IMR-90 (cell line): ENCODE measurements around the gene IFI27L2. TPM values are rescaled to one million over a fixed set of nuclear protein-coding genes. Genes with fewer than 3 reads are reported as not detected.

Experiments used
- ATAC-seq: fragments of 200-7000 bp; cut with Tn5 transposase; 2 replicates; pipeline ENCODE4 v1.9.1; 2020; ENCODE audit warnings: low read depth, mild to moderate bottlenecking, moderate library complexity
- BruUV-seq: library from RNA; stranded (reverse); fragments of 400-500 nt; replicated peaks from 2 replicates; lab custom pipeline; 2021; lab: Mats Ljungman, UMichigan
- CTCF ChIA-PET: fragments of 300-600 bp; formaldehyde crosslinking; extraction: SDS; loops from one replicate; lab custom pipeline; 2021; ENCODE audit warnings: antibody characterized with exemption; lab: Yijun Ruan, JAX
- POLR2A ChIA-PET: fragments of 300-600 bp; sonication (Branson Sonifier 250); formaldehyde crosslinking; loops from one replicate; lab custom pipeline; 2022; ENCODE audit warnings: antibody characterized with exemption; ENCODE audit not compliant: unreplicated experiment; lab: Charles Lee
- DNase-seq: peaks from one replicate; pipeline ENCODE4 v3.0.0; 2013
- H2AFZ ChIP-seq: replicated peaks from 2 replicates; pipeline ENCODE3; 2013; ENCODE audit warnings: low read length, mild to moderate bottlenecking; ENCODE audit not compliant: poor library complexity
- H2AK5ac ChIP-seq: 2 replicates; pipeline ENCODE4 v1.6.1; 2013; ENCODE audit warnings: low read depth, low read length, inconsistent platforms
- H2AK9ac ChIP-seq: replicated peaks from 2 replicates; pipeline ENCODE3; 2013; ENCODE audit warnings: mild to moderate bottlenecking, low read depth, low read length, moderate library complexity; ENCODE audit not compliant: poor library complexity
- H2BK120ac ChIP-seq: 2 replicates; pipeline ENCODE4 v1.6.1; 2013; ENCODE audit warnings: low read depth, low read length, inconsistent platforms
- H2BK15ac ChIP-seq: 3 replicates; pipeline ENCODE4 v1.6.1; 2013; ENCODE audit warnings: low read depth, low read length, inconsistent platforms
- H2BK20ac ChIP-seq: 2 replicates; pipeline ENCODE4 v1.6.1; 2013; ENCODE audit warnings: low read depth, mild to moderate bottlenecking, inconsistent platforms, low read length, moderate library complexity
- H2BK5ac ChIP-seq: 2 replicates; pipeline ENCODE4 v1.6.1; 2013; ENCODE audit warnings: mild to moderate bottlenecking, low read depth, low read length, inconsistent platforms; ENCODE audit not compliant: poor library complexity, severe bottlenecking
- H3K14ac ChIP-seq: replicated peaks from 2 replicates; pipeline ENCODE4 v1.6.1; 2013; ENCODE audit warnings: low read depth, low read length, inconsistent platforms
- H3K18ac ChIP-seq: 2 replicates; pipeline ENCODE4 v1.6.1; 2013; ENCODE audit warnings: low read depth, low read length, control low read depth
- H3K23ac ChIP-seq: 2 replicates; pipeline ENCODE4 v1.6.1; 2013; ENCODE audit warnings: low read depth, low read length, inconsistent platforms
- H3K27ac ChIP-seq: 2 replicates; pipeline ENCODE4 v1.5.1; 2013; ENCODE audit warnings: mild to moderate bottlenecking, control low read depth, low read length; ENCODE audit not compliant: insufficient read depth
- H3K27me3 ChIP-seq: 2 replicates; pipeline ENCODE4 v1.6.1; 2013; ENCODE audit warnings: low read length; ENCODE audit not compliant: control insufficient read depth, insufficient read depth
- H3K36me3 ChIP-seq: 2 replicates; pipeline ENCODE4 v1.6.1; 2013; ENCODE audit warnings: low read length, mixed read lengths; ENCODE audit not compliant: control insufficient read depth, insufficient read depth
- H3K4ac ChIP-seq: 2 replicates; pipeline ENCODE4 v1.6.1; 2013; ENCODE audit warnings: low read depth, low read length, inconsistent platforms
- H3K4me1 ChIP-seq: 2 replicates; pipeline ENCODE4 v1.6.1; 2013; ENCODE audit warnings: low read length, mixed read lengths; ENCODE audit not compliant: control insufficient read depth, insufficient read depth
- H3K4me2 ChIP-seq: 2 replicates; pipeline ENCODE4 v1.6.1; 2013; ENCODE audit warnings: low read depth, mild to moderate bottlenecking, control low read depth, low read length, moderate library complexity
- H3K4me3 ChIP-seq: 2 replicates; pipeline ENCODE4 v1.5.1; 2013; ENCODE audit warnings: low read depth, mild to moderate bottlenecking, control low read depth, low read length, moderate library complexity; ENCODE audit not compliant: insufficient read depth
- H3K56ac ChIP-seq: 2 replicates; pipeline ENCODE4 v1.6.1; 2013; ENCODE audit warnings: low read length, inconsistent platforms; ENCODE audit not compliant: insufficient read depth; ENCODE audit errors: extremely low read depth
- H3K79me1 ChIP-seq, 2 experiments: 2 replicates each; pipeline ENCODE4 v1.6.1; 2013; ENCODE audit warnings: low read length in 2 of 2, inconsistent platforms in 1 of 2, low read depth in 1 of 2
- H3K9ac ChIP-seq: 2 replicates; pipeline ENCODE4 v1.6.1; 2013; ENCODE audit warnings: low read depth, low read length, control low read depth
- H3K9me1 ChIP-seq: 2 replicates; pipeline ENCODE4 v1.6.1; 2013; ENCODE audit warnings: low read length, inconsistent platforms; ENCODE audit not compliant: insufficient read depth
- H3K9me3 ChIP-seq: 2 replicates; pipeline ENCODE4 v1.6.1; 2013; ENCODE audit warnings: low read length; ENCODE audit not compliant: control insufficient read depth, insufficient read depth
- H4K20me1 ChIP-seq: 2 replicates; pipeline ENCODE4 v1.6.1; 2013; ENCODE audit warnings: low read length, inconsistent platforms; ENCODE audit not compliant: insufficient read depth
- H4K5ac ChIP-seq: 2 replicates; pipeline ENCODE4 v1.6.1; 2013; ENCODE audit warnings: mild to moderate bottlenecking, low read depth, low read length, control low read depth
- H4K8ac ChIP-seq, 2 experiments: 2 replicates each; pipeline ENCODE4 v1.6.1; 2013; ENCODE audit warnings: low read depth in 2 of 2, low read length in 2 of 2, control low read depth in 1 of 2, inconsistent platforms in 1 of 2
- H4K91ac ChIP-seq: 2 replicates; pipeline ENCODE4 v1.6.1; 2013; ENCODE audit warnings: low read depth, low read length, inconsistent platforms; ENCODE audit not compliant: insufficient read depth
- BHLHE40 ChIP-seq: fragments of 150-350 bp; IDR thresholded peaks from 2 replicates; pipeline ENCODE4 v1.6.1; 2016; ENCODE audit warnings: mild to moderate bottlenecking, low read depth, low read length
- CEBPB ChIP-seq: IDR thresholded peaks from 2 replicates; pipeline ENCODE4 v1.6.1; 2012; ENCODE audit warnings: low read depth, low read length, improper control_type of control experiment
- CHD1 ChIP-seq: IDR thresholded peaks from 2 replicates; pipeline ENCODE4 v1.6.1; 2012; ENCODE audit warnings: low read depth, low read length, improper control_type of control experiment
- CTCF ChIP-seq: conservative IDR thresholded peaks from 2 replicates; pipeline ENCODE4 v1.5.1; 2012; ENCODE audit warnings: mild to moderate bottlenecking, low read depth, low read length, improper control_type of control experiment
- ELK1 ChIP-seq: fragments of 150-350 bp; IDR thresholded peaks from 2 replicates; pipeline ENCODE4 v1.6.1; 2016; ENCODE audit warnings: low read depth, mild to moderate bottlenecking, low read length, moderate library complexity, borderline replicate concordance
- MAFK ChIP-seq: IDR thresholded peaks from 2 replicates; pipeline ENCODE4 v1.6.1; 2012; ENCODE audit warnings: low read depth, low read length, improper control_type of control experiment
- MAZ ChIP-seq: IDR thresholded peaks from 2 replicates; pipeline ENCODE4 v1.6.1; 2012; ENCODE audit warnings: low read depth, mild to moderate bottlenecking, low read length, improper control_type of control experiment, moderate library complexity, borderline replicate concordance
- MXI1 ChIP-seq: IDR thresholded peaks from 2 replicates; pipeline ENCODE4 v1.6.1; 2012; ENCODE audit warnings: low read depth, mild to moderate bottlenecking, low read length, moderate library complexity, borderline replicate concordance
- NFE2L2 ChIP-seq: fragments of 150-350 bp; IDR thresholded peaks from 2 replicates; pipeline ENCODE4 v1.6.1; 2016; ENCODE audit warnings: low read depth, mild to moderate bottlenecking, low read length
- POLR2A ChIP-seq: IDR thresholded peaks from 2 replicates; pipeline ENCODE4 v1.6.1; 2012; ENCODE audit warnings: mild to moderate bottlenecking, low read depth, low read length
- RAD21 ChIP-seq: IDR thresholded peaks from 2 replicates; pipeline ENCODE4 v1.6.1; 2012; ENCODE audit warnings: low read length, improper control_type of control experiment
- RCOR1 ChIP-seq: IDR thresholded peaks from 2 replicates; pipeline ENCODE4 v1.6.1; 2012; ENCODE audit warnings: mild to moderate bottlenecking, low read length, improper control_type of control experiment; ENCODE audit not compliant: insufficient replicate concordance
- RFX5 ChIP-seq: IDR thresholded peaks from 2 replicates; pipeline ENCODE4 v1.8.0; 2012; ENCODE audit warnings: low read depth, mild to moderate bottlenecking, low read length, moderate library complexity
- SMC3 ChIP-seq: fragments of 150-350 bp; IDR thresholded peaks from 2 replicates; pipeline ENCODE4 v1.6.1; 2016; ENCODE audit warnings: low read depth, mild to moderate bottlenecking, antibody characterized with exemption, low read length, moderate library complexity
- USF2 ChIP-seq: fragments of 150-350 bp; IDR thresholded peaks from 2 replicates; pipeline ENCODE4 v1.6.1; 2017; ENCODE audit warnings: mild to moderate bottlenecking, antibody characterized with exemption, low read length, low read depth
- WGBS, 2 experiments: methylation state at CpG; one replicate each; pipeline versions ENCODE4 v1.1.5 to v1.1.7; 2013; ENCODE audit warnings: missing lambda C conversion rate in 2 of 2; ENCODE audit not compliant: insufficient read length in 1 of 2; ENCODE audit errors: extremely low coverage in 2 of 2; 5-methylcytosine and 5-hydroxymethylcytosine counted together
- dilution Hi-C: fragments of 300-500 bp; cut with HindIII; formaldehyde crosslinking; loops from one replicate; pipeline ENCODE4 v1.14.3; 2018; ENCODE audit warnings: low sequenced_read_pairs; ENCODE audit not compliant: unreplicated experiment
- in situ Hi-C: fragments of 300-500 bp; cut with MboI; formaldehyde crosslinking; loops from 3 replicates; pipeline ENCODE4 v1.14.3; 2019; ENCODE audit warnings: low sequenced_read_pairs, inconsistent platforms, mixed read lengths
- intact Hi-C: fragments of 100-400 bp; cut with micrococcal nuclease; formaldehyde crosslinking; loops from 2 replicates; pipeline ENCODE4 v1.10.0; 2022
- polyA plus RNA-seq, 3 experiments: library from polyadenylated mRNA; depleted of rRNA; stranded (reverse); fragments of >200 nt; gene quantifications; 2 replicates each; pipeline ENCODE4 v1.2.3, GENCODE V29; 2012; ENCODE audit warnings: low replicate concordance in 1 of 3
- total RNA-seq: library from RNA; depleted of rRNA; stranded (reverse); fragments of >200 nt; gene quantifications from 2 replicates; pipeline ENCODE4 v1.2.3, GENCODE V29; 2012

IFI27L2 gene
- total and polyA plus RNA-seq, 2 of the 4 experiments (the other 2 are of a cell fraction): 43.0 to 187 TPM

GRCh38 chr14:94173885-94174603 is 44.6 kb upstream of the IFI27L2 start, which contains the start of gene PPP4R4:
TSS of gene PPP4R4 (plus strand) at chr14:94174322. CDS start at chr14:94174466, 144 bp downstream.
- H3K18ac ChIP-seq: no peak within 1 kb of the TSS
- 0% methylated on average over 24 of the region's 84 CpGs; no CpG with 5 or more reads in 1 of the 2 experiments for WGBS, 2 experiments
- DNase-seq (peak; percentile 70), ATAC-seq (peak; percentile 97)
- peak within 1 kb of the TSS; percentile 58 for H3K4me3 ChIP-seq
- dilution Hi-C loops (no loop called here), in situ Hi-C loops (no loop called here), intact Hi-C loops (no loop called here)
- no peaks in the 10 kb centered on the region for H3K79me1 ChIP-seq
- H4K20me1 ChIP-seq: no peaks in the 10 kb centered on the region
- no peak within 1 kb of the TSS for H3K4ac ChIP-seq
- H3K56ac ChIP-seq: no peak within 1 kb of the TSS
- H3K4me1 ChIP-seq: peaks cover 2% of the 10 kb centered on the region; the same call in 1 of the 2 replicates
- H2AK5ac ChIP-seq: no peak within 1 kb of the TSS
- no peak within 1 kb of the TSS for H3K14ac ChIP-seq
- peak within 1 kb of the TSS; percentile 86 for H3K4me2 ChIP-seq
- H3K9me3 ChIP-seq: no peaks in the 10 kb centered on the region
- no peak within 1 kb of the TSS for H2AK9ac ChIP-seq
- no TSS peak for BruUV-seq
- H4K8ac ChIP-seq: peak within 1 kb of the TSS in 1 of 2 experiments; percentile 13; a peak in 1 of 4 replicates
- H3K9me1 ChIP-seq: no peaks in the 10 kb centered on the region
- no peak within 1 kb of the TSS for H2BK20ac ChIP-seq
- H3K9ac ChIP-seq: 0 out of 2 replicates have a peak within 1 kb of the TSS, but pooled peaks have one; percentile 19
- no peak within 1 kb of the TSS for H4K91ac ChIP-seq
- no peak within 1 kb of the TSS for H2BK120ac ChIP-seq
- no peak within 1 kb of the TSS for H3K23ac ChIP-seq
- no peak within 1 kb of the TSS for H2BK5ac ChIP-seq
- H2AFZ ChIP-seq: peak within 1 kb of the TSS; percentile 95
- ChIA-PET CTCF (no interaction called here), POLR2A (no interaction called here)
- H3K27ac ChIP-seq: no peak within 1 kb of the TSS; the same call in 1 of the 2 replicates
- no peak within 1 kb of the TSS for H4K5ac ChIP-seq
- H3K36me3 ChIP-seq: no peaks in the 10 kb centered on the region
- H3K27me3 ChIP-seq: peaks cover 24% of the 10 kb centered on the region
- no peak within 1 kb of the TSS for H2BK15ac ChIP-seq
- TF ChIP-seq USF2 (no peak), SMC3 (no peak), BHLHE40 (no peak), RFX5 (no peak), RAD21 (no peak), RCOR1 (no peak), ELK1 (no peak), NFE2L2 (no peak), CTCF (no peak), MXI1 (no peak), CEBPB (no peak), MAZ (no peak; the same call in 1 of the 2 replicates), POLR2A (no peak), MAFK (no peak), CHD1 (no peak)
